Measurements from ENCODE around the gene PDE4B. TPM values are rescaled to one million over a fixed set of nuclear protein-coding genes. Genes with fewer than 3 reads are reported as not detected.

PDE4B gene
- polyA plus RNA-seq, 12 donors: 16.0 to 35.1 (median 19.6) TPM; not detected in 1

DNA sequence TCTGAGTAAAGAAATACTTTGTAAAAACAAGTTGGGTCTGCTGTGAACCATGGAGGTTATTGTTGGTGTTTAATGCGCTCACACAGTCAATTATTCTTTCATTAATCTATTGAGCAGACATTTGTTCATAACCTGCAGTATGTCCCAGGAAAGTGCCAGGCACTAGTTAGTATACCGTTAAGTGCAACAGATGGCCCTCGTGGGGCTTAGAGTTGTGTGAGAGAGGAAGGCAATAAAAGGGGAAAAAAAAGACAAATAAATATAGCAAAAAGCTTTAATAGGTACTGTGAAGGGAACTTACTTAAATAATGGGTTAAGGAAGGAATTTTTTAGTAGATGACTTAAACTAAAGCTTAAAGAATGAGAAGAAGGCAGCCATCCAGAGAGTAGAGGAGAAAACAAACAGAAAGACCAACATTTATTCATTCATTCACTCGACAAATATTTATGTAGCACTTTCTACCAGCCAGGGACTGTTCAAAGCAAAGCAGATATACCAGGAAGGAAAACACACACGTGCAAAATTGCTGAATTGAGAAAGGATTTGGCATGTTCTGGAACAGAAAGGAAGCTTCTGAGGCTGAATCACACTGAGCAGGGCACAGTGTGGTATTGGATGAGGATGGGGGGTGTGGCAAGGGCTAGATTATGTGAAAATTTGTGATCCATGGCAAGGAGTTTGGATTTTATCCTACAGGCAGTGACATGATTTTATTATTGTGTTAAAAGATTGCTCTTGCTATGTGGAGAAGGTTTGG, 445.2 kb downstream of the PDE4B start:
- DNase-seq: no peak

DNA sequence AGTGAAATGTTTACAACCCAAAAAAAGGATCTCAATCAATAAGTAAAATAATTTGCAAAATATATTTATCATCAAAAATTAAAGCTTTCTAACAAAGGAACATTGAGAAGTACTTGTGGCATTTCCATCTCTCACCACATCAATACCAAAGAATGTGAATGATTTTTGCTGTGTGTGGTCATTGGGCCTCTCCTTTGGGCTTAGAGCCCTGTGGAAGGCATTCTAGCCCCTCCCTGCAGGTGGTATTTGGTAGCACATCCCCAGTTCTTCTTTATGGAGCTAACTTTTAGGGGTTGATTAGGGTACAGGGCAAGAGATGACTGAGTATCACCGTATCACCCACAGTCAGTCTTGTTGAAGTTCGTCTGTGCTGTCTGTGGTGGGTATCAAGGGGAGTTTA, 447.1 kb downstream of the PDE4B start:
- DNase-seq: no peak

DNA sequence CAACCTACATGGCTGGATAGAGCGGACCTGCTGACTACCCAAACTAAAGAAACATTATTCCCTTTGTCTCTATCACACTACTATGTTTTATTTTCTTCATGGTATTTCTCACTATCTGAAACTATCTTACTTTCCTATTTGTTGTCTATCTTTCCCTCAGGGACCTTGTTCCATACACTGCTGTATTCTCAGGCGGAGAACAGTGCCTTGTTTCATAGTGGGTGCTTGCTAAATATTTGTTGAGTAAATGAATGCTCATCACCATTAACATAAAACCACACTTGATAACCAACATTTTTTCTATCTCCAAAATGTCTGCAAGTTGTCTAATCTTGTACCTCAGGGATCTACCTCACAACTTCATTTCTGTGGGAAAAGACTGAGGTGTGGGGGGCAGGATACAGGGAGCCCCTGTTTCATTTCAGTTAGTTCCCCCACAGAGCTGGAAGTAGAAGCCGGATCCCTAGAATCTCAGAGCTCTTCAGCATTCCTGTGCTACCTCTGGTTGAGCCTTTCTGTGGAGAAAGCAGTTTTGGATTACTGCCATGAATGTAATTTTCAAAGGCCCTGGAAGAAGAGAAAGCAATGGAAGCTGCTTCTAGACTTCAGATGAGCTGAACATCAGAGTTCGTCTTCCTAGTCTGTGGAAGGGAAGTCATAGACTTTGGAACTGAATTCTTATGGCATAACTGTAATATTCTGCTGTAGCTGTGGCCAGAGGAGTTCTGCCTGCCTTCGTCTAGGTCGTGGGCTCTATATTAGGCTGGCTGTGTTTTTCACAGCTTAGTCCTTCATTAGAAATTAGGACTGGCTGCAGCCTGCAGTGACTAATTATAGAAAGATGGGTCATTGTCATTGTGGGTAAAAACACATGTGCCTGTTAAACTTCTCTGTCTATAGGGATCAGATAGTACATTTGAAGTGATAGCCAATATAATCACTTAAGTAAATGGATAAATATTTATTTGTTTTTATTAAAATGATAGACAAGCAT, 448.1 kb downstream of the PDE4B start:
- no peak for DNase-seq

DNA sequence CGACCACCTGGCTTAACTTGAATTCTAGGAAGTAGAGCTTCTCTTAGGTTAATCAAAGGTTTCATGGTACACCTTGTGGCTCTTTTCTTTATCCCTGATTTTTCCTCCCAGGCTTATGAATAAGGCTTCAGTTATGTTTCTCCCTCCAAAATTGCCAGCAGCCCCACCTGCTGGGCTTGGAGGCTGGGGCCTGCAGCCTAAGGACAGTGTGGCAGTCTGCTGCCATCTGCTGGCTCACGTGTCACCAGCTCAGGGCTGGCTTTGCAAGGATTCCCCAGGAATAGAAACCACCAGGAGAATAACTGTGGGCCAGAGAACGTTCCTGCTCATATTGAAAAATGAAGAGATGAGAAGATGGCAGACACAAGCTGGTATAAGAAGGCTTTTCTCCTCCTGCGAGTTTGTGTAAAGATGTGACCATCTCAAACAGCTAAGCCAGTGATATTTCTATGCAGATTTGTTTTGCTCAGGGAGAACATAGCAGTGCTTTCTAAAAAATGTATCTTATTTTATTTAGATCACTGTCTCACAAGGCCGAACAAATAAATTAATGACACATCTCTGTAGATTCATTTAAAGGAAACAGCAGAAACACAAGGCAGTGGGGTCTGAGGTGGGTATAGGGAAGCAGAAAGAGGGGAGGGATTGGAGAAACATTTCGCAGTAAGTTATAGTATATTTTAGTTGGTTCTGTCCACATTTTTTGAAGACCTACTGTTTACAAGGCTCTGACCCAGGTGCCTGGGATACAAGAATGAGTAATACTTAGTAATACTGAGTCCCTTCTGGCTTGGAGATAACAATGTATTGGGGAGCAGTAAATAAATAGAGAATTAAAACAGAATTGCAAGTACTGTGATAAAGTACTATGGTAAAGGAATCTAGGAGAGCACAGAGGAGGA, 450.2 kb downstream of the PDE4B start:
- DNase-seq: peak; percentile 85

DNA sequence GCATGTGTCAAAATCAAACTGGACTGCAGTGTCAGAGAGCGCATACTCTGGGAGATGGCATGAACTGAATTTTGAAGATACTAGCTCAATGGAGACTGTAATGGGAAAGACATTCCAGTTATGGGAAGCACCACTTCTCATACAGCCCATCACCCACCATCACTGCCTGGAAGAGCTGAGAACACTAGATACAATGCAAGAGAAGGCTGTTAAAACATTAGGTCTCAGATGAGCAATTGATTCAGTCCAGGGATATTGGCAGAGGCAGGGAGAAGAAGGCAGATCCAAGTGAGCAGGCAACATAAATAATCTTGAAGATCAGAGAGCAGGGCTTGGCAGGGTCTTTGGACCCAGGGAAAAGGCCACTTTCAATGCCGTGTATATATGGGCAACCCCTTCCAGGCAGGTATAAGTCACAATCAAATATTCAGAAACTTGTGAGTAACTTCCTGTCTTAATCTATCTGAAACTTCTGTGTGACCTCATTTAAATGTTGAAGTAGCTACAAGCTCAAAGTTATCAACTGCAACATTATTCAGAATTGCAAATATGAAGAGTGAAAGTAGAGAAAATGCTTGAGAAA, 450.9 kb downstream of the PDE4B start:
- no peak for DNase-seq

DNA sequence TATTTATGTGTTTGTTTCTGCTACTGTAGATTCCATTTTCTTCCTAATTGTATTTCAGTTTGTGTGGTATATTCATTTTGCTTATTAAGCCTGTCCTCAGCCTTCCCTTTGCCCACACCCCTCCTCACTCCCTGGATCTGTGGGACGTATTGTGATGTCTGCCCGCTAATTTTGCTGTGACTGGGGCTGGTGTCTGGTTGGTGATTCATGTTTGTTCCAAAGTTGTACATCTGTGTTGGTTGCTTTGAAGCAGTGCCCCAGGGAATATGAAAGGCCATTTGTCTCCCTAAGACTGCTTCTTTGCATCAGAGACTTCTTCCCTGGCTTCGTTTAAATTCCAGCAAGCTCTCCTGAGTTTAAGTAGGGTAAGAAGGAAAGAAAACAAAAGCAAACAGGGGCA, 451.7 kb downstream of the PDE4B start:
- no peak for DNase-seq

DNA sequence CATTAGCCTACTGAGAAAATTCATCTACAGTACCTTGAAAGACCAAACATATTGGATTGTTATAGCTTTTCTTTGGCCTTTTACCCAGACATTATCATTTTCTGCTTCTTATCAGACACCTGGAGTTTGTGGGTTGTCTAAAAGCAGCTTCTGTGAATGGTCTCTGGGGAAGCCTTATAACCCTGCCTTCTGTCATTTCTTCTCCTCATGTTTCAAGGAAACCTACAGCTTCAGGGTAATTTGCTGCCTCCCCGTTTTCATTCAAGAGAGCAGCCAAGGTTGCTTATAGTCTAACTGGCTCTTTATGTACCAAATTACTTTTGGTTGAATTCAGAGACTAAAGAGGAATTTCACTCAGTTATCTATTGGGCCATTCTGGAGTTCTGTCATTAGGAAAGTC, 453.0 kb downstream of the PDE4B start:
- no peak for DNase-seq

DNA sequence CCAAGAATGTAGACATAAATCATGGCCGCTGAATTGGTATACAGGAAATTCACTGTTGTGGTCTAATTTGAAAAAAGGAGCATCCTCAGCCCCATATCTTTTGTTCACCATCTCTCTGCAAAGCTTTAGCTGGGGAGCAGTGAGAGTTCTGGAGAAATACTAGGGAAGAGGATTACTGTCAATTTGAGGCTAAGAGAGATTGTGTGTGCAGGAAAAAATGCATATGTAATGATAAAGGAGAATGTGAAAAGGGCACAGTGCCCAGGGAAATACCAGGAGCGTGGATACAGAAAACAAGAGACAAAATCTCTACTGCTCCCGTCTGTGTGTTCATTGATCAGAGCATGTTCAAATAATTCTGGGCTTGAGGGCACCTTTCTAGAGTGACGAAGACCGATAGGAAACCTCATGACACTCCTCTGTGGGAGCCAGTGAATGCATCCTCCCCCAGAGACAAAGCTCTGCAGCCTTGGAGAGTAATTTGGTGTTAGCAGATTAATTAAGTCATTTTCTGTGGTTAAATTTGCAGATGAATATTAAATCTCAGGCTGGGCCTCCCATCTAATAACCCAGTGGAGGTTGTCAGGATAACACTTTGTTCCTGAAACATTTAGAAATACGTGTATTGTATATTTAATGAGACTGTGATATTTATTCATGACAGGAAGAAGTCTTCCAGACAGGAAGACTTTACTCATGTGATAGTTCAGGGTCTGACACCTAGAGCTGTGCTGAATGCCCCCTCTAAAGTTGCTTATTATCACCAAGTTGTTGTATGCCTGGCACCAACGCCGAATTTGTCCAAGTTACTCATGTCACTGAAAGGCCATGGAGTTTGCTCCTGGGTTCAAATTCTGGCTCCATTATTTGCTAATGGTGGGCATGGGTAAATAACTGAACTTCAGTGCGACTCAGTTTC, 453.9 kb downstream of the PDE4B start:
- no peak for DNase-seq

DNA sequence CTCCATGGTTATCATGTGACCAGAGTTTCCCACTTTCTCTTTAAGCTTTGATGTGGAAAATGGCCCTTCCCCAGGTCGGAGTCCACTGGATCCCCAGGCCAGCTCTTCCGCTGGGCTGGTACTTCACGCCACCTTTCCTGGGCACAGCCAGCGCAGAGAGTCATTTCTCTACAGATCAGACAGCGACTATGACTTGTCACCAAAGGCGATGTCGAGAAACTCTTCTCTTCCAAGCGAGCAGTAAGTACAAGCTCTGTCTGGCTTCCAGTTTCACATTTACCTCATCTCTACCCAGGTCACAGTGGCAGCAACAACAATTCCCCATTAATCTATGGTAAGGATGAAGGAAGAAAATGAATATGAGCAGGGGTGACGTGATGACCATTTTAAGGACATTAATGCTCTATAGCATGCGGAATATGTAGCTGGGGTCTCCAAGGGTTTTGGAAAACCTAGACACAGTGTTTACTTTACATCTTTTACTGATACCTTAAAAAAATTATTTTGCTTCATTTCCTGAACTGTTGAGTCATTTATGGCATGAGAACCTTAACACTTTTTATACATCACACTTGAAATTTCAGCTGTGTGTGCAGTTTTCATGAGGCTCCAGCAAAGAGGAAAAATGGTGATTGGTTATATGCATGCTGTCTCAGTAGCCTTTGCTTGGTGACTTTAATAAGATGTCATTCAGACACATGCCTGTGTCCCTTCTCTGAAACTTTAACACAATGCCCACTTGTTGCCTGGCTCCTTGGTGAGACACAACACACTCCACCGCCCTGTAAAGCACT, 454.9 kb downstream of the PDE4B start:
- no peak for DNase-seq

DNA sequence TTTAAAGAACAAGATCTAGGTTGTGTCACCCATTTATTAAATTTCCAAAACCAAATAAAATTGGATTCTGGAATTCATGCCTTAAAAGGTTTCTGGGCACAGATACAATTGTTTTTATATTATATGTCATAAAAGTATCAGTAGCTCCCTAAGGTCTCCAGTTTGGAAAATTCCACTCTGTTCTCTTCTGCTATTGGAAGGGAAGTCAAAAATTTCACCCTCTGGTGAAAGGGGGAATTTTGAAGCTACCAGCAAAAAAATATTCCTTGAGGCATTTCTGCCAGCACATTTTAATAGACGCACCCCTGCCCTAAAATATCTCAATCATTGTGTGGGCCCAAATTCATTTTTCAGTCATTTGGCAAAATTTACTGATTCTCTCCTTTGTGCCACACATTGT, 455.6 kb downstream of the PDE4B start:
- DNase-seq: no peak

DNA sequence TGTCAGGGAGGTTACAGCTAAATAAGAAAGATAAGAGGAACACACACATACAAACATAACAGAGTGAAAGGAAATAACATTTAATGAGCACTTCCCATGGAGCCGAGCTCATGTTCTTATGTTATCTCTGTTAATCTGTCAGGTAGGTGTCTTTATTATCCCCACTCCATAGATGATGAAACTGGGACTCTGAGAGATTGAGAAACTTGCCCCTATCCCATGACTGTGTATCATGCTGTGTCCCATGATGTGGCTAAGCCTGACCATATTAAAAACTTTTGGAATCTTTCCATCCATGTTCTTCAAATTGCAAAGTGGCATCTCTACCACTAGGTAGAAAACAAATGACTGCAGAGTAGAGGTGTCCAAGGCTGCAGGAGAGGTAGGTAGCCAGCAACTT, 456.1 kb downstream of the PDE4B start:
- no peak for DNase-seq

DNA sequence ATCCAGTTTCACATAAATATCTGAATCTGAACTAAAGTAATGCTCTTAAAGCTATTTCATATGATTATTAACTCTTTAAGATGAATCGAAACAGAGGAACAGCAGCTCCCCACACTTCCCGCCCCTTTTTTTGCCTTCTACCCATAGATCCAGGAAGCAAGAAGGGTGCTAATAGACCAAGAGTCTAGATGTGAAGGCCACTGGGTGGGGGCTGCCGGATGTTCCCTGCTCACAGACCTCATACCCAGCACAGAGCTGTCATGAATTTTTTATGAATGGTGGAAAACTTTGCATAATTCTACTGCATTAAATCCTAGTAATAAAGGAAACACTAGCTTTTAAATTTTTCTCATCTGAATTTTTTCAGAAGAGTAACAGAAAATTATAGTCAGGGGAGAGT, 457.4 kb downstream of the PDE4B start:
- no peak for DNase-seq

DNA sequence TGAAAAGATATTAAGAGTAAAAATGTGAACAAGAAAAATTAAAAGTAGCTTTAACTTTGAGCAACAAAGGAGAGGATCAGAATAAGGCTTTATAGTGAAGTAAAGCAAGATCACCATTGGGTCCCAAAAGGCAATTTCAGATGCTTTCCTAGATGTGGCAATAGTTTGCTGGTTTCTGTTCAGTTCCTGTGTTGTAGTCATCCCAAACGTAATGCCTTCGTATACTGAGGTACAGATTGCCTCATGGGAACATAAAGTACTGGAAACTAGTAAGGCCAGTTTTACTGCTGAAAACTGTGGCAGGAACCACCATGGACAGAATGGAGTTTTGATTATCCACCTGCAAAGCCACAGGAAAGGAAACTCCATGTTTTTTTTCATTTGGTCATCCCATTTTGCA, 457.8 kb downstream of the PDE4B start:
- no peak for DNase-seq

DNA sequence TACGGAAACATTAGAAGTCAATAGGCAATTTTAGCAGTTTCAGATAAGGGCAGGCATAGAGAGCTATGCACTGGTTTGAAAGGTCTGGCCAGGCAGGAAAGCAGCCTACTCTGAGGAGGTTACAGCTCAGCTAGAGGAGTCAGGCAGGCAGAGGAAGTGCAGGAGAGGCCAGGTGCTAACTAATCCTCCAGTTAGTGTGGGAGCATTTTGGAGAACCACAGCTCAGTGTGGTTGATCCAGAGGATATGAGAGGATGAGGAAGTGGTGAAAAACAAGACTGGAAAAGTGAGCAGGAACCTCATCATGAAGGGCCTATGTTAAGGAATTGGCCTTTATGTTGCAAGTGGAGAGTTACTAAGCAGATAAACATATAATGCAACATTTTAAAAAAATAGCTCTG, 458.9 kb downstream of the PDE4B start:
- no peak for DNase-seq

DNA sequence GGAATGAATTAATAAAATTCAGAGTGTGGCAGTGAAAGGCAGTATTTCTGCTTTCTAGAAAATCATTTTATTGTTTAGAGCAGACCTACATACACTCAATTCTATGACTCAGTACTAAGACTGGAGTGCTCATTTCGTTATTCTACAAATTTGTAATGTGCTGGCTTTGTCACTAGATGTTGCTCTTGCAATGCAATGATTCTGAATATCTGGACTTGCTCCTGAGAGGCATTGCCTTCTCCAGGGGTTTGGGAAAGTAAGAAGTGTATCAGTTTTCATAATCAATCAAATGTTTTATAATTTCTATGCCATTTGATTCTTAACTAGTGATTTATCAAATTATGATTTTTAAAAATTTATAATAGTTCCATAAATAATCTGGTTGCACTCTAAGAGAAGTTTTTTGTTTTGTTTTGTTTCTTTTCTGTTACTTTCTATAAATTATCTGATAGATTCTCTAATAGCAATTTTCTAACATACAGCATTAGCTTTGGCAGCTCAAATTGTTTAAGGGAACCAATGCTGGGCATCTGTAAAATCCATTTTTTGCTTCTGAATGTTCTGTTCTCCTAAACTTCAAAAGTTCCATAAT, 460.7 kb downstream of the PDE4B start:
- DNase-seq: peak; percentile 70

DNA sequence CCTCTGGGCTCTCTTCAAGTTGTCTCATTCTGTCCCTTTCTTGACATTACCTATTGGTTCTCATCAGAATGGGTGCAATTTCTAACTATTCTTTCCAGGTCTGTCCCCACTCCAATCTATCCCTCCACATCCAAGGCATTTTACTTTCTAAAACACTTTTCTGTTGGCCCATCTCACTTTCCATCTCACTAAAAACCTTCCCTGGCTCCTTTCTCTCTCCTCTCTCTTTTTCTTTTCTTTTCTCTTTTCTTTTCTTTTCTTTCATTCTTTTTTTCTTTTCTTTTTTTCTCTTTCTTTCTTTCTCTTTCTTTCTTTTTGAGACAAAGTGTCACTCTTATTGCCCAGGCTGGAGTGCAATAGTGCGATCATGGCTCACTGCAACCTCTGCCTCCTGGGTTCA, 462.1 kb downstream of the PDE4B start:
- DNase-seq: no peak

DNA sequence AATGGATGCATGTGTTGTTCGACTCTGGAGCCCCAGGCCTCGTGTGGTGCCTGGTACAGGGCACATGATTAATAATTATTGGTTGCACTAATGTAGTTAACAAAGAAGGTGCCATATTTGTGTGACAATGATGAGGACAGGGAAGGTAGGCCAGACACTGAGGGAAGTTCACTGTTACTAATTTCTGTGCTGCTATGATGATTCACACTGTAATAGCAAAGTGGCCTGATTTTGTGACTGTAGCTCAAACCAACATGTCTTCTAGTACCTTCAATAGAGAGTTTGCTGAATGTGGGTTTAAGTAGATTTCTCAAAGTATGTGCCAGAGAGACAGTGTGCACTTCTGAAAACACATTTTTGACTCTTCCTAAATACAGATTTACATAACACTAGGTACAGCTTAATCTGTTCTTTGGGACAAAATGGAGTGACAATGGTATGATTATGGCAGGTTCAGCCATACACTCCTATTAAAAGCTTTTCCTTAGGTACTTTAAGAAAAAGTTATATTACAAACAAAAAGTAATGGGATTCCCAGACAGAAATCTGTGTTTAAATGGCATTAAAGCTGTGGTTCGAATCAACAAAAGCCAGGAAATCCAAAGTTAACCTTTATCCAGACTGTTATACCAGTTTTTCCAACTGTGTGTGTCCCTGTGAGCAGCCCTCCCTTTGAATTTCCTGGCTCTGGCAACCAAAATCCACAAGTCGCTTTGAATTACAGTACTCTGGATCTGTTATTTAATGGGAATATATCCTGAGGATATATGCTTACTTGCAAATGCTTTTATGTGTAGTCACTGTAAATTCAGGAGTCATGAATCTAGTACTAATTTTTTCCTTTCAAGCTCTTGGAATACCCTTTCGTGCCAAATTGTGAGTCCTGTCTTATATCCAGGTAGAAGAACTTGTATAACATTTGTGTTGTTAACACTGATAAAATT, 464.2 kb downstream of the PDE4B start:
- DNase-seq: no peak
